HepG2 (cell line): ENCODE data around the gene EPHA1. TPM values are rescaled to one million over a fixed set of nuclear protein-coding genes. Genes with fewer than 3 reads are reported as not detected.

Experiments used
- ATAC-seq: fragments of 200-7000 bp; cut with Tn5 transposase; 3 replicates; pipeline ENCODE4 v1.9.1; 2020; ENCODE audit warnings: mild to moderate bottlenecking, moderate library complexity
- BruUV-seq: library from RNA; stranded (reverse); fragments of 400-500 nt; replicated peaks from 2 replicates; lab custom pipeline; 2021; lab: Mats Ljungman, UMichigan
- CTCF ChIA-PET: fragments of 300-600 bp; formaldehyde crosslinking; extraction: SDS; loops from one replicate; lab custom pipeline; 2021; ENCODE audit warnings: low total read pairs, inconsistent platforms, low intra/inter-chr PET ratio; lab: Yijun Ruan, JAX
- POLR2A ChIA-PET: fragments of 350-600 bp; sonication (Branson Sonifier 250); formaldehyde crosslinking; loops from one replicate; lab custom pipeline; 2020; ENCODE audit warnings: antibody characterized with exemption, inconsistent platforms; lab: Yijun Ruan, JAX
- DNase-seq: peaks from one replicate; pipeline ENCODE4 v3.0.0-alpha.2; 2015; ENCODE audit warnings: low spot score
- FAIRE-seq: peaks from 3 replicates; lab custom pipeline; 2011; peaks lifted over from hg19 to GRCh38; lab: Jason Lieb, UNC
- H2AFZ ChIP-seq: one replicate; pipeline ENCODE4 v1.6.1; 2011; ENCODE audit warnings: low read length, inconsistent platforms
- H3K27ac ChIP-seq: fragments of 300-600 bp; 3 replicates; pipeline ENCODE4 v1.8.0; 2011; ENCODE audit warnings: mixed run types, mild to moderate bottlenecking, mixed read lengths, low read length, inconsistent platforms; ENCODE audit not compliant: insufficient read depth; ENCODE audit errors: extremely low read length
- H3K27me3 ChIP-seq, 2 experiments: fragments of 200-600 bp in 1 of 2; 2 replicates in 1 of 2; 3 replicates in 1 of 2; pipeline versions ENCODE4 v1.6.0 to v1.8.0; 2011; ENCODE audit warnings: low read length in 2 of 2, mild to moderate bottlenecking in 2 of 2, moderate library complexity in 2 of 2, inconsistent platforms in 1 of 2; ENCODE audit not compliant: insufficient read depth in 2 of 2, control insufficient read depth in 1 of 2
- H3K36me3 ChIP-seq, 2 experiments: fragments of 200-600 bp in 1 of 2; replicated peaks in 1 of 2; 2 replicates in 1 of 2; 3 replicates in 1 of 2; pipeline versions ENCODE4 v1.5.1 to v1.8.0; 2011; ENCODE audit warnings: low read length in 2 of 2, inconsistent platforms in 1 of 2; ENCODE audit not compliant: insufficient read depth in 2 of 2, control insufficient read depth in 1 of 2
- H3K4me1 ChIP-seq: 2 replicates; pipeline ENCODE4 v1.5.1; 2012; ENCODE audit warnings: low read length, inconsistent platforms; ENCODE audit not compliant: insufficient read depth
- H3K4me2 ChIP-seq: 2 replicates; pipeline ENCODE4 v1.6.0; 2011; ENCODE audit warnings: low read depth, low read length, inconsistent platforms
- H3K4me3 ChIP-seq, 3 experiments: fragments of 200-600 bp in 1 of 3; sonication (generic), shearing (Covaris generic) in 1 of 3; replicated peaks in 1 of 3; 2 replicates each; pipeline ENCODE4 v1.5.1; 2011 to 2016; ENCODE audit warnings: low read length in 3 of 3, inconsistent platforms in 2 of 3, low read depth in 2 of 3, mild to moderate bottlenecking in 2 of 3, control low read depth in 1 of 3, mixed read lengths in 1 of 3; ENCODE audit not compliant: insufficient read depth in 1 of 3
- H3K79me2 ChIP-seq: one replicate; pipeline ENCODE4 v1.6.1; 2011; ENCODE audit warnings: low read length, inconsistent platforms; ENCODE audit not compliant: insufficient read depth
- H3K9ac ChIP-seq: 2 replicates; pipeline ENCODE4 v1.6.0; 2011; ENCODE audit warnings: mild to moderate bottlenecking, low read depth, low read length, inconsistent platforms; ENCODE audit not compliant: insufficient read depth
- H3K9me3 ChIP-seq: 2 replicates; pipeline ENCODE4 v1.5.1; 2012; ENCODE audit warnings: mild to moderate bottlenecking, low read length
- H4K20me1 ChIP-seq: 2 replicates; pipeline ENCODE4 v1.6.0; 2011; ENCODE audit warnings: inconsistent platforms, mild to moderate bottlenecking, low read length, moderate library complexity; ENCODE audit not compliant: insufficient read depth
- CAMTA2 ChIP-seq: sonication (generic); formaldehyde crosslinking; IDR thresholded peaks from 2 replicates; pipeline ENCODE4 v1.4.0; 2020; ENCODE audit warnings: mild to moderate bottlenecking, missing genetic modification reagents, borderline replicate concordance
- CEBPB ChIP-seq: IDR thresholded peaks from 2 replicates; pipeline ENCODE4 v1.6.1; 2011; ENCODE audit warnings: low read depth, low read length, improper control_type of control experiment, borderline replicate concordance
- CEBPG ChIP-seq: IDR thresholded peaks from 2 replicates; pipeline ENCODE4 v1.6.1; 2016
- CENPX ChIP-seq: sonication (generic); formaldehyde crosslinking; IDR thresholded peaks from 2 replicates; pipeline ENCODE4 v1.9.0; 2021; ENCODE audit warnings: mild to moderate bottlenecking, missing genetic modification reagents, moderate library complexity
- E2F2 ChIP-seq: sonication (generic); formaldehyde crosslinking; IDR thresholded peaks from 2 replicates; pipeline ENCODE4 v1.4.0; 2020; ENCODE audit warnings: missing genetic modification reagents, borderline replicate concordance
- GTF2F1 ChIP-seq: fragments of 150-350 bp; IDR thresholded peaks from 2 replicates; pipeline ENCODE4 v1.6.1; 2014; ENCODE audit warnings: low read length
- HDAC1 ChIP-seq: sonication (generic); formaldehyde crosslinking; IDR thresholded peaks from 2 replicates; pipeline ENCODE4 v1.5.1; 2020; ENCODE audit warnings: mild to moderate bottlenecking, missing genetic modification reagents
- MBNL3 ChIP-seq: fragments of 250-450 bp; sonication (Bioruptor Pico); conservative IDR thresholded peaks from 2 replicates; pipeline ENCODE4 v1.8.0; 2022; ENCODE audit warnings: mild to moderate bottlenecking, inconsistent platforms
- NFRKB ChIP-seq: fragments of 450-650 bp; IDR thresholded peaks from 2 replicates; pipeline ENCODE4 v1.6.1; 2017
- ZBTB2 ChIP-seq: sonication (generic); formaldehyde crosslinking; IDR thresholded peaks from 2 replicates; pipeline ENCODE4 v1.8.0; 2022; ENCODE audit warnings: low read depth, missing genetic modification reagents
- ZBTB38 ChIP-seq: sonication (generic); formaldehyde crosslinking; IDR thresholded peaks from 2 replicates; pipeline ENCODE4 v1.5.1; 2020; ENCODE audit warnings: mild to moderate bottlenecking, missing genetic modification reagents
- ZBTB4 ChIP-seq: sonication (generic); formaldehyde crosslinking; IDR thresholded peaks from 2 replicates; pipeline ENCODE4 v1.4.0; 2020; ENCODE audit warnings: missing genetic modification reagents, mild to moderate bottlenecking, borderline replicate concordance
- ZNF225 ChIP-seq: sonication (generic); formaldehyde crosslinking; IDR thresholded peaks from 2 replicates; pipeline ENCODE4 v1.4.0; 2020; ENCODE audit warnings: mild to moderate bottlenecking, missing genetic modification reagents
- ZNF577 ChIP-seq: sonication (generic); formaldehyde crosslinking; IDR thresholded peaks from 2 replicates; pipeline ENCODE4 v1.4.0; 2020; ENCODE audit warnings: mild to moderate bottlenecking, low read depth, missing genetic modification reagents, borderline replicate concordance
- ZNF619 ChIP-seq: sonication (generic); formaldehyde crosslinking; IDR thresholded peaks from 2 replicates; pipeline ENCODE4 v1.4.0; 2020; ENCODE audit warnings: mild to moderate bottlenecking, missing genetic modification reagents
- WGBS: methylation state at CpG from one replicate; pipeline ENCODE4 v1.1.6; 2017; ENCODE audit warnings: low lambda C conversion rate; 5-methylcytosine and 5-hydroxymethylcytosine counted together
- in situ Hi-C: cut with HindIII; loops from 2 replicates; pipeline ENCODE4 v1.10.0; 2017; ENCODE audit warnings: low pct_unique_long_range_greater_than_20kb; ENCODE audit not compliant: extremely low pct_ligation_motif_present
- intact Hi-C: fragments of 100-400 bp; cut with micrococcal nuclease; formaldehyde crosslinking; loops from one replicate; pipeline ENCODE4 v1.10.0; 2022; ENCODE audit not compliant: unreplicated experiment
- polyA plus RNA-seq, 8 experiments: library from polyadenylated mRNA; depleted of rRNA in 3 of 8; stranded (reverse) in 7 of 8; unstranded in 1 of 8; fragments of >200 nt; fragmentation: Illumina TruSeq in 4 of 8; extraction: Trizol in 4 of 8; gene quantifications; 2 replicates each; pipeline versions ENCODE4 v1.2.1 to v1.2.3, GENCODE V29; 2011 to 2016; ENCODE audit warnings: low read depth in 4 of 8, missing spikeins in 1 of 8, mixed read lengths in 1 of 8; ENCODE audit not compliant: insufficient read depth in 1 of 8
- total RNA-seq, 5 experiments: library from RNA; depleted of rRNA; stranded (reverse); fragments of >200 nt; fragmentation: Illumina TruSeq; extraction: Trizol; gene quantifications; 2 replicates each; pipeline ENCODE4 v1.2.3, GENCODE V29; 2016; ENCODE audit warnings: low read depth in 1 of 5

Gene EPHA1
- total and polyA plus RNA-seq, 2 of the 13 experiments (the other 11 are each of a cell fraction or from before 2014, with no cell fraction given) = 4.6 to 17.1 TPM

GRCh38 chr7:143396625-143397556, 11.8 kb downstream of the EPHA1 start:
- Histone ChIP-seq H3K27ac (peak overlapping the region; percentile 66), H3K4me3 (no peak overlapping the region), H2AFZ (no peak overlapping the region), H3K79me2 (no peaks in the 10 kb centered on the region), H3K4me2 (peak overlapping the region; percentile 78), H3K27me3 (no peaks in the 10 kb centered on the region), H4K20me1 (no peaks in the 10 kb centered on the region), H3K9me3 (no peaks in the 10 kb centered on the region), H3K9ac (0 out of 2 replicates have a peak overlapping the region, but pooled peaks have one; percentile 9), H3K36me3 (no peaks in the 10 kb centered on the region), H3K4me1 (peaks cover 53% of the 10 kb centered on the region)
- ChIA-PET CTCF (no interaction called here), POLR2A (interaction anchor here (1.1 to 2.5 kb wide), 6 partner anchors 11 to 134 kb away, joined by 3 to 24 read pairs (median 12); partner anchors contain the start of genes EPHA1 and GSTK1)
- intact Hi-C loops = no loop called here
- peak; percentile 4 for FAIRE-seq
- DNase-seq = no peak
- 67% methylated on average over 22 of the region's 28 CpGs for WGBS
- no TSS peak for BruUV-seq
- in situ Hi-C loops = loop anchor here (25.0 kb wide), 1 partner anchor 515 kb away; the partner anchor contains the start of gene TCAF1
- peak; percentile 30 for ATAC-seq
- TF ChIP-seq ZNF619 (CRISPR knock-in tag) = no peak
- no peak for TF ChIP-seq ZNF577 (CRISPR knock-in tag)
- TF ChIP-seq ZNF225 (CRISPR knock-in tag) = no peak
- TF ChIP-seq MBNL3 (CRISPR knock-in tag) = no peak
- 0 out of 2 replicates have a peak, but pooled peaks have one; percentile 31 for TF ChIP-seq HDAC1 (CRISPR knock-in tag)
- peak; percentile 51; the same call in 1 of the 2 replicates for TF ChIP-seq CEBPG (CRISPR knock-in tag)
- no peak for TF ChIP-seq ZBTB2
- no peak for TF ChIP-seq CENPX (CRISPR knock-in tag)
- TF ChIP-seq E2F2 (CRISPR knock-in tag) = no peak
- peak; percentile 69; the same call in 1 of the 2 replicates for TF ChIP-seq ZBTB38 (CRISPR knock-in tag)
- TF ChIP-seq ZBTB4 (CRISPR knock-in tag) = peak; percentile 51; the same call in 1 of the 2 replicates
- no peak for TF ChIP-seq NFRKB
- TF ChIP-seq CAMTA2 (CRISPR knock-in tag) = peak; percentile 59; the same call in 1 of the 2 replicates
- TF ChIP-seq CEBPB = peak; percentile 68; the same call in 1 of the 2 replicates
- no peak for TF ChIP-seq GTF2F1
